GM12891 (cell line): ENCODE results near the gene LRRC37A3.
"Not testable (repeated sequence)": the region's sequence is repeated elsewhere in the genome, so short reads cannot be mapped to it uniquely, and the experiment has no call there.

ENCODE experiments used
- POLR2A ChIP-seq: IDR thresholded peaks from 2 replicates; pipeline ENCODE4 v1.6.1; 2011; ENCODE audit warnings: low read depth, low read length, control low read depth
- POLR2AphosphoS5 ChIP-seq: IDR thresholded peaks from 2 replicates; pipeline ENCODE4 v1.6.1; 2011; ENCODE audit warnings: low read depth, low read length, control low read depth
- POU2F2 ChIP-seq: IDR thresholded peaks from 2 replicates; pipeline ENCODE4 v1.6.1; 2011; ENCODE audit warnings: low read depth, mild to moderate bottlenecking, control low read depth, low read length, moderate library complexity
- SPI1 ChIP-seq: IDR thresholded peaks from 2 replicates; pipeline ENCODE4 v1.6.1; 2011; ENCODE audit warnings: low read depth, low read length, control low read depth
- TAF1 ChIP-seq: IDR thresholded peaks from 2 replicates; pipeline ENCODE4 v1.6.1; 2011; ENCODE audit warnings: low read depth, low read length, control low read depth

DNA sequence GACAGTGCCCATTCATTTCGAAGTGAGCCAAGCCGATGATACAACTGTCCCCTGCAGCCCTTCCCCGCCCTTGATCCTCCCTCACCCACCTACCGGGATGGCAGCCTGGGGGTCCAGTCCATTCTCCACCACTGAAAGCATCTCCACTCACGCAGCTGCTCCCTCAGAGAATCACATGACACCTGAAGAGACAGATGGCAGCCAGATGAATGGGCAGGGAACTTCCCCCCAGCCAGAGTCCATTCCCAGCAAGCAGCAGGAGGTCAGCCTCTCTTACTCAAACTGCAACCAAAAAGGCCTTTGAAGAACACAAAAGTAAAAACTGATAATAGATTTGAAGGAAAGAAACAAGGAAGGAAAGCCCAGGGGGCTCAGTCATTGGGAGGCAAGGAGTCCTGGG lies 90.2 kb downstream of the LRRC37A3 start:
- TF ChIP-seq POU2F2, POLR2AphosphoS5, POLR2A, TAF1, SPI1: not testable (repeated sequence)
